Neural cell (in vitro differentiated cells): ENCODE measurements around the gene FBXO2. TPM values are rescaled to one million over a fixed set of nuclear protein-coding genes. Genes with fewer than 3 reads are reported as not detected.

Source experiments
- H2AFZ ChIP-seq: fragments of 200-600, 300-800 bp; sonication (generic), shearing (Covaris generic); 2 replicates; pipeline ENCODE4 v1.6.0; 2014; ENCODE audit warnings: low read depth, mild to moderate bottlenecking, antibody characterized with exemption, low read length, moderate library complexity
- H3F3A ChIP-seq: fragments of 200-600 bp; shearing (Covaris generic); 2 replicates; pipeline ENCODE4 v1.6.1; 2016; ENCODE audit warnings: mild to moderate bottlenecking, moderate library complexity, mixed read lengths, antibody characterized with exemption, low read length; ENCODE audit not compliant: insufficient read depth, poor library complexity, severe bottlenecking
- H3K27ac ChIP-seq: fragments of 200-600, 300-800 bp; sonication (generic), shearing (Covaris generic); 2 replicates; pipeline ENCODE4 v1.5.1; 2014; ENCODE audit warnings: mild to moderate bottlenecking, low read length, moderate library complexity
- H3K27me3 ChIP-seq: fragments of 300-800, 200-600 bp; sonication (generic), shearing (Covaris generic); 2 replicates; pipeline ENCODE4 v1.6.0; 2014; ENCODE audit warnings: mild to moderate bottlenecking, low read depth, low read length, moderate library complexity; ENCODE audit not compliant: insufficient read depth
- H3K36me3 ChIP-seq: fragments of 300-800, 200-600 bp; sonication (generic), shearing (Covaris generic); 2 replicates; pipeline ENCODE4 v1.5.1; 2014; ENCODE audit warnings: mild to moderate bottlenecking, antibody characterized with exemption, low read length, moderate library complexity; ENCODE audit not compliant: insufficient read depth
- H3K4me2 ChIP-seq: fragments of 300-800, 200-600 bp; sonication (generic), shearing (Covaris generic); 2 replicates; pipeline ENCODE4 v1.6.0; 2014; ENCODE audit warnings: mild to moderate bottlenecking, low read length
- H3K4me3 ChIP-seq: fragments of 300-800, 200-600 bp; sonication (generic), shearing (Covaris generic); 2 replicates; pipeline ENCODE4 v1.5.1; 2014; ENCODE audit warnings: mild to moderate bottlenecking, low read length, moderate library complexity
- H3K79me2 ChIP-seq: fragments of 200-600 bp; shearing (Covaris generic); replicated peaks from 2 replicates; pipeline ENCODE4 v1.6.0; 2014; ENCODE audit warnings: mild to moderate bottlenecking, low read length, moderate library complexity; ENCODE audit not compliant: insufficient read depth
- H3K9ac ChIP-seq: fragments of 300-800, 200-600 bp; sonication (generic), shearing (Covaris generic); 2 replicates; pipeline ENCODE4 v1.6.1; 2016; ENCODE audit warnings: mild to moderate bottlenecking, low read length, mixed read lengths
- H3K9me2 ChIP-seq: fragments of 200-600 bp; shearing (Covaris generic); 2 replicates; pipeline ENCODE4 v1.6.1; 2016; ENCODE audit warnings: mild to moderate bottlenecking, low read length, mixed read lengths; ENCODE audit not compliant: insufficient read depth
- H3K9me3 ChIP-seq: fragments of 200-600, 300-800 bp; sonication (generic), shearing (Covaris generic); 2 replicates; pipeline ENCODE4 v1.6.1; 2016; ENCODE audit warnings: mild to moderate bottlenecking, mixed run types, low read length, moderate library complexity, mixed read lengths
- H4K20me1 ChIP-seq: fragments of 200-600 bp; shearing (Covaris generic); 2 replicates; pipeline ENCODE4 v1.6.1; 2016; ENCODE audit warnings: mild to moderate bottlenecking, mixed run types; ENCODE audit not compliant: insufficient read depth
- CTCF ChIP-seq: fragments of 450-650 bp; IDR thresholded peaks from 2 replicates; pipeline ENCODE4 v1.5.1; 2014; ENCODE audit warnings: antibody characterized with exemption, mild to moderate bottlenecking, moderate library complexity; ENCODE audit not compliant: poor library complexity, severe bottlenecking
- EP300 ChIP-seq: fragments of 450-650 bp; conservative IDR thresholded peaks from 2 replicates; pipeline ENCODE4 v1.6.1; 2014; ENCODE audit warnings: antibody characterized with exemption, mild to moderate bottlenecking, moderate library complexity; ENCODE audit not compliant: poor library complexity, severe bottlenecking
- EZH2 ChIP-seq: fragments of 200-600, 300-800 bp; shearing (Covaris generic), sonication (generic); IDR thresholded peaks from 2 replicates; pipeline ENCODE4 v1.6.1; 2014; ENCODE audit warnings: antibody characterized with exemption, low read length, borderline replicate concordance, mild to moderate bottlenecking; ENCODE audit not compliant: insufficient read depth, poor library complexity, severe bottlenecking
- MXI1 ChIP-seq: fragments of 450-650 bp; conservative IDR thresholded peaks from 2 replicates; pipeline ENCODE4 v1.6.1; 2014; ENCODE audit warnings: antibody characterized with exemption, mild to moderate bottlenecking; ENCODE audit not compliant: poor library complexity, severe bottlenecking
- POLR2AphosphoS5 ChIP-seq: IDR thresholded peaks from 2 replicates; pipeline ENCODE4 v1.6.1; 2012
- RAD21 ChIP-seq: fragments of 450-650 bp; conservative IDR thresholded peaks from 2 replicates; pipeline ENCODE4 v1.6.1; 2014; ENCODE audit warnings: antibody characterized with exemption, mild to moderate bottlenecking, moderate library complexity
- REST ChIP-seq: IDR thresholded peaks from 2 replicates; pipeline ENCODE4 v1.6.1; 2012; ENCODE audit warnings: borderline replicate concordance
- SMC3 ChIP-seq: fragments of 450-650 bp; conservative IDR thresholded peaks from 2 replicates; pipeline ENCODE4 v1.6.1; 2014; ENCODE audit warnings: antibody characterized with exemption, mild to moderate bottlenecking, moderate library complexity; ENCODE audit not compliant: poor library complexity
- TAF1 ChIP-seq: IDR thresholded peaks from 2 replicates; pipeline ENCODE4 v1.6.1; 2012; ENCODE audit warnings: low read depth
- polyA plus RNA-seq: library from polyadenylated mRNA; depleted of rRNA; stranded (reverse); fragments of >200 nt; gene quantifications from 2 replicates; pipeline ENCODE4 v1.2.3, GENCODE V29; 2014

FBXO2 gene
- polyA plus RNA-seq, 1 donor from 2014 or later: 16.6 TPM

DNA sequence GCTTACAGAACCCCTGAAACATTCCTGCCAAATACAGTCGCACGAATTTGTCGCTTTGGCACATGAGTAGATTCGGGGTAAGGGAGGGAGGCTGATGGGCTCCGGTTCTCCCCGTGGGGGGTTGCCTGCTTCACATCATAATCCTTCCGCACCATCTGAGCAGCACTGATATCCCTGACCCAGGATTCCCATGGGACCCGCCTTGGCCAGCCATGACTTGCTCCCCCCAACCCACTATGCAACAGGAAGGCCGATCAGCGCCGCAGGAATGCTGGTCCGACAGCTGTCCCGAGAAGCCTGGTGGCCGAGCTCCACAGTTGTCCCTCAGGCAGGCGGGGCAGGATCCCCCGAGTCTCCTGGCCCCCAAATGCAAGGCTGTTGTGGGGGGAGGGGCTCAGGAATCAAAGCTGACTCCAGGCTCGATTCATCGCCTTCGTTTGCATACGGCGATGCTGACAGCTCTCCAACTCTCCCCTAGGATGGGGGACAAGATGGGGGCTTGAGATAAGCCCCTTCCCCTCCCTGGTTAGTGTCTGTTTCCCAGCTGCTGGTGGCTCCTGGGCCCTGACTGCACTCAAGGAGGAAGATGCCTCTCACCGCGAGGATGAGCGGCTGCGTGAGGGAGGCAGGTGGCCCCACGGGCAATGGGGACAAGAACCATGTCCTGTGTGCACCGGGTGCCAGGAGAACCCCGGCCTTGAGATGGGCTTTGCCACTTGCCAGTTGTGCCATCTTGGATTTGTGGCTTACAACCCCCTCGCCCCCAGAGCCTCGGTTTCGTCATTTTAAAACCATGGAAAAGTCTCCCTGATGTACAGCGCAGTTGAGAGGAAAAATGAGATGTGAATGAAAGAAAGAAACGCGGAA, 46.6 kb upstream of the FBXO2 start:
- Histone ChIP-seq H3K9ac (peak overlapping the region; percentile 13), H3K27ac (peak overlapping the region; percentile 28), H3K9me2 (no peaks in the 10 kb centered on the region), H3K4me2 (no peak overlapping the region), H4K20me1 (no peaks in the 10 kb centered on the region), H3K9me3 (no peaks in the 10 kb centered on the region), H2AFZ (no peak overlapping the region), H3K27me3 (no peaks in the 10 kb centered on the region), H3F3A (no peaks in the 10 kb centered on the region), H3K79me2 (peaks cover 4% of the 10 kb centered on the region), H3K4me3 (no peak overlapping the region), H3K36me3 (no peaks in the 10 kb centered on the region)
- no peak for TF ChIP-seq TAF1
- TF ChIP-seq CTCF: no peak
- no peak for TF ChIP-seq REST
- TF ChIP-seq SMC3: no peak
- TF ChIP-seq EP300: no peak
- no peak for TF ChIP-seq POLR2AphosphoS5
- TF ChIP-seq RAD21: no peak
- no peak for TF ChIP-seq MXI1
- no peak for TF ChIP-seq EZH2

DNA sequence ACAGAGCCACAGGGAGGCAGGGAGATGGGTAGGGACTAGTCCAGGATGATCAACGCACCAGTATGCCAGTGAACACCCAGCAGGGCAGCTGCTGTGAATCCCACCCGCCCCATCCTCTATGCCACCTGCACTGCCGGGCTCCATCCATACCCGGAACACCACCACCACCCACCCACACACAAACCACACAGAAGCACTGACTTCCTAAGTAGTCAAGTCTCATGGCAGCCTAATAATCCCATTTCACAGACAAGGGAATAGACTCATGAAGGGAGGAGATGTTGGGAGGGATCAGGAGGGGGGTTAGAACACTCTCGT, 43.6 kb upstream of the FBXO2 start:
- TF ChIP-seq TAF1: no peak
- TF ChIP-seq MXI1: no peak
- Histone ChIP-seq H3K4me2 (no peak overlapping the region), H2AFZ (no peak overlapping the region), H3F3A (no peaks in the 10 kb centered on the region), H3K27ac (no peak overlapping the region), H3K36me3 (no peaks in the 10 kb centered on the region), H3K9me3 (no peaks in the 10 kb centered on the region), H3K27me3 (no peaks in the 10 kb centered on the region), H4K20me1 (no peaks in the 10 kb centered on the region), H3K4me3 (no peak overlapping the region), H3K79me2 (peaks cover under 1% of the 10 kb centered on the region), H3K9ac (no peak overlapping the region), H3K9me2 (no peaks in the 10 kb centered on the region)
